ENCODE data around the gene CENPO.

- TF ChIP-seq POLR2A (IDR thresholded peaks at IDR 0.05; ENCODE audit: low read depth, low read length), result no peak
- TF ChIP-seq CTCF (IDR thresholded peaks at IDR 0.05; ENCODE audit: extremely low read depth in 1 of 2, insufficient read depth in 1 of 2, low read depth in 1 of 2, low read length in 2 of 2), result no peak
- no peak for TF ChIP-seq MAX (IDR thresholded peaks at IDR 0.05; ENCODE audit: insufficient read depth, insufficient read length)
- no peak for TF ChIP-seq EZH2 (IDR thresholded peaks at IDR 0.05; ENCODE audit: borderline replicate concordance, low read depth, low read length, severe bottlenecking)
- no peak for TF ChIP-seq MYC (IDR thresholded peaks at IDR 0.05; ENCODE audit: low read depth, low read length)
- no peak for TF ChIP-seq JUN (IDR thresholded peaks at IDR 0.05; ENCODE audit: borderline replicate concordance, insufficient read depth, insufficient read length, low read depth)
- TF ChIP-seq POLR2AphosphoS5 (IDR thresholded peaks at IDR 0.05; ENCODE audit: insufficient read depth, low read depth, low read length), result no peak
- TF ChIP-seq FOS (IDR thresholded peaks at IDR 0.05; ENCODE audit: borderline replicate concordance, insufficient read depth, low read length), result no peak
These were observed 78.7 kb downstream of the CENPO start for GRCh38 chr2:24871852-24872333.

Data from endothelial cell of umbilical vein (primary cell).